CD4-positive, alpha-beta T cell (primary cell): ENCODE measurements around the gene ARHGEF10L. TPM values are rescaled to one million over a fixed set of nuclear protein-coding genes. Genes with fewer than 3 reads are reported as not detected.

Experiments
- ATAC-seq: fragments of 200-7000 bp; cut with Tn5 transposase; one replicate; pipeline ENCODE4 v1.10.0; 2022; ENCODE audit warnings: mild to moderate bottlenecking; ENCODE audit not compliant: poor library complexity
- CTCF ChIA-PET: fragments of 350-600 bp; sonication (Branson Sonifier 250); formaldehyde crosslinking; loops from one replicate; lab custom pipeline; 2021; ENCODE audit warnings: antibody characterized with exemption, inconsistent platforms; lab: Charles Lee
- POLR2A ChIA-PET: fragments of 350-600 bp; sonication (Branson Sonifier 250); formaldehyde crosslinking; loops from one replicate; lab custom pipeline; 2021; ENCODE audit warnings: antibody characterized with exemption, inconsistent platforms; lab: Charles Lee
- DNase-seq, 14 experiments: peaks; one replicate each; pipeline ENCODE4 v3.0.0-alpha.2; 2013 to 2020; ENCODE audit warnings: mixed read lengths in 2 of 14
- H3K27ac ChIP-seq, 2 donors: one replicate each; pipeline versions ENCODE4 v1.5.1 to v1.7.0; 2013; ENCODE audit warnings: low read length in 2 of 2, low read depth in 1 of 2, mild to moderate bottlenecking in 1 of 2
- H3K27me3 ChIP-seq, 2 experiments: 1 replicate in 1 of 2; 2 replicates in 1 of 2; pipeline versions ENCODE4 v1.6.1 to v1.7.0; 2013; ENCODE audit warnings: low read length in 2 of 2, control low read depth in 1 of 2, mild to moderate bottlenecking in 1 of 2, moderate library complexity in 1 of 2; ENCODE audit not compliant: insufficient read depth in 2 of 2, control insufficient read depth in 1 of 2
- H3K36me3 ChIP-seq: one replicate; pipeline ENCODE4 v1.6.1; 2013; ENCODE audit warnings: low read length, control low read depth; ENCODE audit not compliant: insufficient read depth
- H3K4me1 ChIP-seq: one replicate; pipeline ENCODE4 v1.6.1; 2013; ENCODE audit warnings: low read length, control low read depth; ENCODE audit not compliant: insufficient read depth
- H3K4me3 ChIP-seq: one replicate; pipeline ENCODE4 v1.5.1; 2013; ENCODE audit warnings: mild to moderate bottlenecking, low read length, moderate library complexity
- H3K9me3 ChIP-seq, 2 experiments: 1 replicate in 1 of 2; 2 replicates in 1 of 2; pipeline versions ENCODE4 v1.6.1 to v1.7.0; 2013; ENCODE audit warnings: low read length in 2 of 2, mild to moderate bottlenecking in 2 of 2, control low read depth in 1 of 2, moderate library complexity in 1 of 2; ENCODE audit not compliant: control insufficient read depth in 1 of 2, insufficient read depth in 1 of 2
- H3K27ac Mint-ChIP-seq: one replicate; pipeline ENCODE4 v1.8.0; 2020; ENCODE audit warnings: mixed read lengths
- H3K27me3 Mint-ChIP-seq: one replicate; pipeline ENCODE4 v1.8.0; 2021; ENCODE audit warnings: mixed read lengths
- H3K36me3 Mint-ChIP-seq: one replicate; pipeline ENCODE4 v1.8.0; 2021; ENCODE audit warnings: low read depth, mixed read lengths
- H3K4me1 Mint-ChIP-seq: one replicate; pipeline ENCODE4 v1.8.0; 2021; ENCODE audit warnings: low read depth, mixed read lengths
- H3K4me3 Mint-ChIP-seq: one replicate; pipeline ENCODE4 v1.8.0; 2020; ENCODE audit warnings: mild to moderate bottlenecking, mixed read lengths
- H3K9me3 Mint-ChIP-seq: one replicate; pipeline ENCODE4 v1.8.0; 2020; ENCODE audit warnings: mixed read lengths
- CTCF ChIP-seq: fragments of 200-600 bp; IDR thresholded peaks from one replicate; pipeline ENCODE4 v1.8.0; 2022; ENCODE audit warnings: antibody characterized with exemption, mild to moderate bottlenecking
- intact Hi-C, 2 experiments: fragments of 100-400 bp; cut with DNase I in 1 of 2; cut with micrococcal nuclease in 1 of 2; formaldehyde crosslinking; loops; one replicate each; pipeline versions ENCODE4 v1.15.1 to v1.9.0; 2023 to 2025; cut with DNase I, micrococcal nuclease
- total RNA-seq, 174 experiments: library from RNA in 2 of 174; stranded (reverse) in 2 of 174; gene quantifications; one replicate each; pipeline ENCODE4 v1.2.3 and lab custom pipeline; 2021 to 2026

Gene ARHGEF10L
- total RNA-seq, 2 experiments from 2014 or later = 0.11 to 0.22 TPM

- Mint-ChIP-seq H3K27me3 (peaks cover 9% of the 10 kb centered on the region), H3K4me3 (no peak overlapping the region), H3K4me1 (no peaks in the 10 kb centered on the region), H3K36me3 (no peaks in the 10 kb centered on the region), H3K9me3 (no peaks in the 10 kb centered on the region), H3K27ac (no peak overlapping the region)
- intact Hi-C loops = no loop called here
- H3K4me3 ChIP-seq = no peak overlapping the region
- ATAC-seq = no peak
- no peak for DNase-seq
- ChIA-PET POLR2A (no interaction called here), CTCF (no interaction called here)
- no peaks in the 10 kb centered on the region for H3K4me1 ChIP-seq
- no peaks in the 10 kb centered on the region for H3K36me3 ChIP-seq
- no peak for TF ChIP-seq CTCF
- no peak overlapping the region for H3K27ac ChIP-seq
- H3K9me3 ChIP-seq = no peaks in the 10 kb centered on the region
- H3K27me3 ChIP-seq = no peaks in the 10 kb centered on the region
These were observed 161.7 kb downstream of the ARHGEF10L start for GRCh38 chr1:17700945-17701810.

DNA sequence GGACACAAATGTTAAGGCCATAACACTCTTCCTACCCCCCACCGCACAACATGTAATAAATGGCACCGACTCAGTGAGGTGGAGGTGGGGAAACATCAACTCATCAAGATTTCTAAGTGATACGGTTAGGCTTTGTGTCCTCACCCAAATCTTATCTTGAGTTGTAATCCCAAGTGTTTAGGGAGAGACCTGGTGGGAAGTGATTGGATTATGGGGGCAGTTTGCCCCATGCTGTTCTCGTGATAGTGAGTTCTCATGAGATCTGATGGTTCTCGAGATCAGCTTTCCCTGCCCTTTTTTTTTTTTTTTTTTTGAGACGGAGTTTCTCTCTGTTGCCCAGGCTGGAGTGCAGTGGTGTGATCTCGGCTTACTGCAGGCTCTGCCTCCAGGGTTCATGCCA lies 164.7 kb downstream of the ARHGEF10L start:
- Mint-ChIP-seq H3K4me3 (no peak overlapping the region), H3K36me3 (no peaks in the 10 kb centered on the region), H3K27ac (no peak overlapping the region), H3K27me3 (no peaks in the 10 kb centered on the region), H3K4me1 (no peaks in the 10 kb centered on the region), H3K9me3 (no peaks in the 10 kb centered on the region)
- no peak for TF ChIP-seq CTCF
- POLR2A ChIA-PET = no interaction called here
- DNase-seq (no peak), ATAC-seq (no peak)
- H3K4me3 ChIP-seq = no peak overlapping the region
- intact Hi-C loops = no loop called here
- H3K27me3 ChIP-seq = no peaks in the 10 kb centered on the region
- CTCF ChIA-PET = no interaction called here
- H3K27ac ChIP-seq = no peak overlapping the region
- no peaks in the 10 kb centered on the region for H3K4me1 ChIP-seq
- H3K9me3 ChIP-seq = no peaks in the 10 kb centered on the region
- H3K36me3 ChIP-seq = no peaks in the 10 kb centered on the region

- ATAC-seq = no peak
These were observed 166.9 kb downstream of the ARHGEF10L start for GRCh38 chr1:17706445-17706844.

More at GRCh38 chr1:17706445-17706844, 166.9 kb downstream of the ARHGEF10L start:
- H3K27ac ChIP-seq = no peak overlapping the region
- no peaks in the 10 kb centered on the region for H3K27me3 ChIP-seq
- ChIA-PET POLR2A (no interaction called here), CTCF (no interaction called here)
- H3K4me3 ChIP-seq = no peak overlapping the region
- H3K4me1 Mint-ChIP-seq = no peaks in the 10 kb centered on the region
- no peaks in the 10 kb centered on the region for H3K36me3 ChIP-seq
- no peaks in the 10 kb centered on the region for H3K36me3 Mint-ChIP-seq
- H3K27me3 Mint-ChIP-seq = no peaks in the 10 kb centered on the region
- DNase-seq = no peak
- H3K4me1 ChIP-seq = no peaks in the 10 kb centered on the region
- no peak for TF ChIP-seq CTCF
- no peak overlapping the region for H3K27ac Mint-ChIP-seq
- H3K9me3 Mint-ChIP-seq = no peaks in the 10 kb centered on the region
- no peak overlapping the region for H3K4me3 Mint-ChIP-seq
- peaks cover 0 to 4% of the 10 kb centered on the region in 2 experiments for H3K9me3 ChIP-seq
- intact Hi-C loops = no loop called here
